HG02943 (cell line): ENCODE measurements around the gene RNFT2.

Experiments
- ATAC-seq: cut with Tn5 transposase; IDR thresholded peaks from one replicate; pipeline ENCODE4 v1.9.1; 2021; ENCODE audit warnings: mild to moderate bottlenecking, low read depth, moderate library complexity; ENCODE audit not compliant: unreplicated experiment

RNFT2 gene

GRCh38 chr12:116737774-116738657 is at the start of gene RNFT2, which contains the start of gene SPRING1:
TSS of gene RNFT2 (plus strand) at chr12:116738315. CDS start at chr12:116740498, 2,183 bp downstream.
TSS of gene SPRING1 (minus strand) at chr12:116738069. CDS start at chr12:116737900, 169 bp downstream.
- ATAC-seq = peak; percentile 96

- no peak for ATAC-seq
Measured at GRCh38 chr12:116689521-116689920, 48.6 kb upstream of the RNFT2 start.

GRCh38 chr12:116689979-116690744 is 48.0 kb upstream of the RNFT2 start:
- ATAC-seq = no peak

GRCh38 chr12:116691205-116691604 is 46.9 kb upstream of the RNFT2 start:
- ATAC-seq = no peak

- ATAC-seq = no peak
Measured at GRCh38 chr12:116691636-116692035, 46.5 kb upstream of the RNFT2 start.

GRCh38 chr12:116692605-116693004 is 45.5 kb upstream of the RNFT2 start:
- no peak for ATAC-seq

- ATAC-seq = no peak
Measured at GRCh38 chr12:116693286-116694227, 44.6 kb upstream of the RNFT2 start.

- no peak for ATAC-seq
Measured at GRCh38 chr12:116694653-116695463, 43.3 kb upstream of the RNFT2 start.

GRCh38 chr12:116695464-116695725 is 42.7 kb upstream of the RNFT2 start:
- no peak for ATAC-seq

- no peak for ATAC-seq
Measured at GRCh38 chr12:116697305-116697704, 40.8 kb upstream of the RNFT2 start.

- no peak for ATAC-seq
Measured at GRCh38 chr12:116697716-116698115, 40.4 kb upstream of the RNFT2 start.

- no peak for ATAC-seq
Measured at GRCh38 chr12:116698116-116698515, 40.0 kb upstream of the RNFT2 start.

- no peak for ATAC-seq
Measured at GRCh38 chr12:116698554-116699075, 39.5 kb upstream of the RNFT2 start.

- no peak for ATAC-seq
Measured at GRCh38 chr12:116700066-116700465, 38.0 kb upstream of the RNFT2 start.

- no peak for ATAC-seq
Measured at GRCh38 chr12:116701432-116701831, 36.7 kb upstream of the RNFT2 start.

- ATAC-seq = no peak
Measured at GRCh38 chr12:116703214-116703795, 34.8 kb upstream of the RNFT2 start.

GRCh38 chr12:116707751-116708150 is 30.4 kb upstream of the RNFT2 start:
- ATAC-seq = no peak

GRCh38 chr12:116708826-116709756 is 29.0 kb upstream of the RNFT2 start:
- no peak for ATAC-seq
